HCT116 (cell line): Measurements from ENCODE around the gene CFAP107.

Experiments used
- ATF3 ChIP-seq: IDR thresholded peaks from 2 replicates; pipeline ENCODE4 v1.6.1; 2012
- CTCF ChIP-seq, 3 experiments: fragments of 200-600 bp in 1 of 3; sonication (generic) in 1 of 3; IDR thresholded peaks in 2 of 3; conservative IDR thresholded peaks in 1 of 3; 2 replicates each; pipeline ENCODE4 v1.5.1; 2012 to 2017; ENCODE audit warnings: low read depth in 2 of 3, low read length in 2 of 3, antibody characterized with exemption in 1 of 3, borderline replicate concordance in 1 of 3, control low read depth in 1 of 3, mild to moderate bottlenecking in 1 of 3, mixed read lengths in 1 of 3, mixed run types in 1 of 3, moderate library complexity in 1 of 3; ENCODE audit not compliant: insufficient read depth in 1 of 3
- ELF1 ChIP-seq: IDR thresholded peaks from 2 replicates; pipeline ENCODE4 v1.6.1; 2012; ENCODE audit warnings: low read depth, borderline replicate concordance
- EZH2 ChIP-seq: fragments of 200-600 bp; sonication (generic); IDR thresholded peaks from 2 replicates; pipeline ENCODE4 v1.6.1; 2017; ENCODE audit warnings: antibody characterized with exemption, mixed run types
- FOSL1 ChIP-seq: IDR thresholded peaks from 2 replicates; pipeline ENCODE4 v1.6.1; 2012; ENCODE audit warnings: low read depth
- POLR2A ChIP-seq: IDR thresholded peaks from 2 replicates; pipeline ENCODE4 v1.7.0; 2011; ENCODE audit warnings: borderline replicate concordance; ENCODE audit not compliant: insufficient read depth, insufficient read length; ENCODE audit errors: extremely low read depth
- POLR2AphosphoS5 ChIP-seq: IDR thresholded peaks from 2 replicates; pipeline ENCODE4 v1.6.1; 2011; ENCODE audit warnings: mild to moderate bottlenecking, low read depth, low read length, moderate library complexity
- REST ChIP-seq: IDR thresholded peaks from 2 replicates; pipeline ENCODE4 v1.6.1; 2012; ENCODE audit warnings: low read depth
- SP1 ChIP-seq: IDR thresholded peaks from 2 replicates; pipeline ENCODE4 v1.6.1; 2012; ENCODE audit warnings: low read depth
- ZNF274 ChIP-seq: fragments of 200-500 bp; sonication (Bioruptor generic); IDR thresholded peaks from 2 replicates; pipeline ENCODE4 v1.6.1; 2014; ENCODE audit warnings: mild to moderate bottlenecking, low read depth, low read length, inconsistent platforms

- TF ChIP-seq CTCF (IDR thresholded peaks at IDR 0.05 in 2 of 3, conservative IDR thresholded peaks at IDR 0.05 in 1 of 3; ENCODE audit: borderline replicate concordance in 1 of 3, insufficient read depth in 1 of 3, low read depth in 2 of 3, low read length in 2 of 3) = no peak
- TF ChIP-seq ZNF274 = no peak
- no peak for TF ChIP-seq POLR2A
- TF ChIP-seq SP1 = no peak
- TF ChIP-seq EZH2 = no peak
- TF ChIP-seq ATF3 = no peak
- no peak for TF ChIP-seq POLR2AphosphoS5
- TF ChIP-seq ELF1 = no peak
- TF ChIP-seq FOSL1 = no peak
- no peak for TF ChIP-seq REST
Observed at GRCh38 chr1:12770620-12771019, 24.6 kb downstream of the CFAP107 start.
